Endothelial cell of umbilical vein (primary cell): Measurements from ENCODE around the gene GRM8. TPM values are rescaled to one million over a fixed set of nuclear protein-coding genes. Genes with fewer than 3 reads are reported as not detected.

Experiments
- BruUV-seq: library from RNA; stranded (reverse); fragments of 400-500 nt; replicated peaks from 2 replicates; lab custom pipeline; 2021; lab: Mats Ljungman, UMichigan
- CTCF ChIA-PET: fragments of 300-600, 350-600 bp; sonication (Branson Sonifier 250); formaldehyde crosslinking; loops from one replicate; lab custom pipeline; 2021; ENCODE audit warnings: antibody characterized with exemption, inconsistent platforms; lab: Charles Lee
- POLR2A ChIA-PET: fragments of 300-600, 350-600 bp; sonication (Branson Sonifier 250); formaldehyde crosslinking; loops from one replicate; lab custom pipeline; 2021; ENCODE audit warnings: antibody characterized with exemption, inconsistent platforms; lab: Charles Lee
- DNase-seq: peaks from one replicate; pipeline ENCODE4 v3.0.0-alpha.2; 2011; ENCODE audit warnings: low read depth, low spot score
- FAIRE-seq: peaks from 2 replicates; lab custom pipeline; 2011; peaks lifted over from hg19 to GRCh38; lab: Jason Lieb, UNC
- H2AFZ ChIP-seq: 2 replicates; pipeline ENCODE4 v1.6.0; 2012; ENCODE audit warnings: low read depth, low read length, control low read depth, inconsistent platforms
- H3K27ac ChIP-seq: 2 replicates; pipeline ENCODE4 v1.5.1; 2011; ENCODE audit warnings: low read depth, mild to moderate bottlenecking, control low read depth, low read length, moderate library complexity; ENCODE audit not compliant: insufficient read depth
- H3K27me3 ChIP-seq, 2 experiments: 2 replicates each; pipeline versions ENCODE4 v1.6.0 to v1.6.1; 2011; ENCODE audit warnings: low read length in 2 of 2, mixed read lengths in 1 of 2; ENCODE audit not compliant: control insufficient read depth in 2 of 2, insufficient read depth in 2 of 2
- H3K36me3 ChIP-seq, 2 experiments: 2 replicates in 1 of 2; 3 replicates in 1 of 2; pipeline ENCODE4 v1.5.1; 2011; ENCODE audit warnings: low read length in 2 of 2, mild to moderate bottlenecking in 1 of 2, moderate library complexity in 1 of 2; ENCODE audit not compliant: control insufficient read depth in 2 of 2, insufficient read depth in 2 of 2; ENCODE audit errors: extremely low read depth in 1 of 2
- H3K4me1 ChIP-seq: 3 replicates; pipeline ENCODE4 v1.5.1; 2011; ENCODE audit warnings: mild to moderate bottlenecking, low read length; ENCODE audit not compliant: control insufficient read depth, insufficient read depth; ENCODE audit errors: extremely low read depth
- H3K4me2 ChIP-seq: 2 replicates; pipeline ENCODE4 v1.6.1; 2011; ENCODE audit warnings: low read length, control low read depth, mixed read lengths; ENCODE audit not compliant: insufficient read depth
- H3K4me3 ChIP-seq, 3 experiments: fragments of 200-600 bp in 1 of 3; sonication (generic), shearing (Covaris generic) in 1 of 3; replicated peaks in 1 of 3; 2 replicates each; pipeline ENCODE4 v1.5.1; 2011 to 2016; ENCODE audit warnings: control low read depth in 3 of 3, low read length in 3 of 3, mild to moderate bottlenecking in 2 of 3, inconsistent platforms in 1 of 3, low read depth in 1 of 3, moderate library complexity in 1 of 3; ENCODE audit not compliant: insufficient read depth in 1 of 3
- H3K79me2 ChIP-seq: 2 replicates; pipeline ENCODE4 v1.6.0; 2012; ENCODE audit warnings: low read length, inconsistent platforms; ENCODE audit not compliant: control insufficient read depth, insufficient read depth
- H3K9ac ChIP-seq: replicated peaks from 2 replicates; pipeline ENCODE3; 2011; ENCODE audit warnings: low read length, control low read depth; ENCODE audit not compliant: insufficient read depth; ENCODE audit errors: extremely low read depth
- H3K9me1 ChIP-seq: replicated peaks from 3 replicates; pipeline ENCODE4 v1.6.0; 2011; ENCODE audit warnings: mild to moderate bottlenecking, low read length; ENCODE audit not compliant: control insufficient read depth, insufficient read depth; ENCODE audit errors: extremely low read depth
- H3K9me3 ChIP-seq: replicated peaks from 2 replicates; pipeline ENCODE4 v1.5.1; 2012; ENCODE audit warnings: low read length, inconsistent platforms; ENCODE audit not compliant: control insufficient read depth, insufficient read depth
- H4K20me1 ChIP-seq: replicated peaks from 2 replicates; pipeline ENCODE3; 2011; ENCODE audit warnings: mild to moderate bottlenecking, low read length; ENCODE audit not compliant: control insufficient read depth, insufficient read depth; ENCODE audit errors: extremely low read depth
- EZH2 ChIP-seq: IDR thresholded peaks from 2 replicates; pipeline ENCODE4 v1.6.1; 2012; ENCODE audit warnings: borderline replicate concordance, low read depth, mild to moderate bottlenecking, moderate library complexity, low read length, inconsistent platforms; ENCODE audit not compliant: severe bottlenecking
- FOS ChIP-seq: IDR thresholded peaks from 2 replicates; pipeline ENCODE4 v1.6.1; 2011; ENCODE audit warnings: mild to moderate bottlenecking, low read length, moderate library complexity, borderline replicate concordance; ENCODE audit not compliant: insufficient read depth
- GATA2 ChIP-seq: IDR thresholded peaks from 2 replicates; pipeline ENCODE4 v1.7.0; 2011; ENCODE audit warnings: low read depth, mild to moderate bottlenecking, moderate library complexity, mixed read lengths, low read length; ENCODE audit not compliant: insufficient read length, insufficient read depth
- JUN ChIP-seq: IDR thresholded peaks from 2 replicates; pipeline ENCODE4 v1.6.1; 2011; ENCODE audit warnings: borderline replicate concordance, low read depth; ENCODE audit not compliant: insufficient read length, insufficient read depth
- MYC ChIP-seq: IDR thresholded peaks from one replicate; pipeline ENCODE4 v1.6.1; 2011; ENCODE audit warnings: mild to moderate bottlenecking, low read depth, low read length
- POLR2A ChIP-seq: IDR thresholded peaks from 2 replicates; pipeline ENCODE4 v1.6.1; 2012; ENCODE audit warnings: low read depth, mild to moderate bottlenecking, control low read depth, low read length
- POLR2AphosphoS5 ChIP-seq: IDR thresholded peaks from 2 replicates; pipeline ENCODE4 v1.6.1; 2012; ENCODE audit warnings: low read depth, mild to moderate bottlenecking, control low read depth, low read length, moderate library complexity; ENCODE audit not compliant: insufficient read depth
- dilution Hi-C: fragments of 300-500 bp; cut with MboI; formaldehyde crosslinking; loops from one replicate; pipeline ENCODE4 v1.15.0; 2019; ENCODE audit warnings: low sequenced_read_pairs; ENCODE audit not compliant: extremely low pct_ligation_motif_present
- intact Hi-C: fragments of 100-400 bp; cut with micrococcal nuclease; formaldehyde crosslinking; loops from one replicate; pipeline ENCODE4 v1.10.0; 2022
- polyA plus RNA-seq, 4 experiments: library from polyadenylated mRNA; depleted of rRNA in 3 of 4; stranded (reverse) in 3 of 4; unstranded in 1 of 4; fragments of >200 nt; gene quantifications; 2 replicates each; pipeline versions ENCODE4 v1.2.1 to v1.2.3, GENCODE V29; 2011 to 2012; ENCODE audit warnings: missing spikeins in 1 of 4
- total RNA-seq: library from RNA; stranded (reverse); gene quantifications from 2 replicates; pipeline ENCODE4 v1.2.3, GENCODE V29; 2021
- TF ChIP-seq, protein P1 (sequence below), 2 donors: IDR thresholded peaks; 1 replicate in 1 of 2; 2 replicates in 1 of 2; pipeline ENCODE4 v1.5.1; 2011; ENCODE audit warnings: low read length in 2 of 2, mild to moderate bottlenecking in 2 of 2, moderate library complexity in 2 of 2, control low read depth in 1 of 2, inconsistent platforms in 1 of 2, low read depth in 1 of 2; ENCODE audit not compliant: insufficient read depth in 1 of 2; ENCODE audit errors: extremely low read depth in 1 of 2
- TF ChIP-seq, protein P2 (sequence below): IDR thresholded peaks from 2 replicates; pipeline ENCODE4 v1.6.1; 2011; ENCODE audit not compliant: insufficient read depth, insufficient read length

Gene GRM8
- total and polyA plus RNA-seq, 2 donors (not counting 3 experiments of a cell fraction or from before 2014, with no cell fraction given): not detected

DNA sequence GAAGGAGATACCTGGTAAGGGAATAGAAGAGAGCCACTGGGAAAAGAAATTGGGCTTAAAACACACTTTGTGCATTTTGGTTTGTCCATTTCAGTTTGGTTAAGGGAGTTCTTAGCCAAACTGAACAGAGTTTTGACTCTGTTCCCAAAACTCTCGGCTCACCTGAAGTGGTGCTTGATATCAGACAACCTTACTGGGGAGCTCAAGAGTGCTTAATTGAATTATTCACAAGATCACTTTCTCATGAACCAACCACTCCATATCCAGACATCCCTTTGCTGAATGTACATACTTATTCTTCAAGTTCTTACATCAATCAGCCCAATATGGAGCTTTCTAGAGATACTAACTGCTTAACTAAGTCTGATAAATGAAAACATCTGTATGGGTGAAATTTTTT is 413.1 kb downstream of the GRM8 start:
- no peaks in the 10 kb centered on the region for H3K79me2 ChIP-seq
- no peaks in the 10 kb centered on the region for H3K9me1 ChIP-seq
- dilution Hi-C loops: no loop called here
- no peak overlapping the region for H3K9ac ChIP-seq
- FAIRE-seq (no peak), DNase-seq (no peak)
- H3K27me3 ChIP-seq: no peaks in the 10 kb centered on the region
- H3K27ac ChIP-seq: no peak overlapping the region
- ChIA-PET POLR2A (no interaction called here), CTCF (no interaction called here)
- TF ChIP-seq GATA2 (no peak), POLR2A (no peak), JUN (no peak), MYC (no peak), EZH2 (no peak), POLR2AphosphoS5 (no peak), FOS (no peak)
- TF ChIP-seq, protein P1, sequence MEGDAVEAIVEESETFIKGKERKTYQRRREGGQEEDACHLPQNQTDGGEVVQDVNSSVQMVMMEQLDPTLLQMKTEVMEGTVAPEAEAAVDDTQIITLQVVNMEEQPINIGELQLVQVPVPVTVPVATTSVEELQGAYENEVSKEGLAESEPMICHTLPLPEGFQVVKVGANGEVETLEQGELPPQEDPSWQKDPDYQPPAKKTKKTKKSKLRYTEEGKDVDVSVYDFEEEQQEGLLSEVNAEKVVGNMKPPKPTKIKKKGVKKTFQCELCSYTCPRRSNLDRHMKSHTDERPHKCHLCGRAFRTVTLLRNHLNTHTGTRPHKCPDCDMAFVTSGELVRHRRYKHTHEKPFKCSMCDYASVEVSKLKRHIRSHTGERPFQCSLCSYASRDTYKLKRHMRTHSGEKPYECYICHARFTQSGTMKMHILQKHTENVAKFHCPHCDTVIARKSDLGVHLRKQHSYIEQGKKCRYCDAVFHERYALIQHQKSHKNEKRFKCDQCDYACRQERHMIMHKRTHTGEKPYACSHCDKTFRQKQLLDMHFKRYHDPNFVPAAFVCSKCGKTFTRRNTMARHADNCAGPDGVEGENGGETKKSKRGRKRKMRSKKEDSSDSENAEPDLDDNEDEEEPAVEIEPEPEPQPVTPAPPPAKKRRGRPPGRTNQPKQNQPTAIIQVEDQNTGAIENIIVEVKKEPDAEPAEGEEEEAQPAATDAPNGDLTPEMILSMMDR (IDR thresholded peaks at IDR 0.05; ENCODE audit: extremely low read depth in 1 of 2, insufficient read depth in 1 of 2, low read depth in 1 of 2, low read length in 2 of 2): no peak
- TF ChIP-seq, protein P2, sequence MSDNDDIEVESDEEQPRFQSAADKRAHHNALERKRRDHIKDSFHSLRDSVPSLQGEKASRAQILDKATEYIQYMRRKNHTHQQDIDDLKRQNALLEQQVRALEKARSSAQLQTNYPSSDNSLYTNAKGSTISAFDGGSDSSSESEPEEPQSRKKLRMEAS: no peak
- BruUV-seq: no TSS peak
- H3K4me1 ChIP-seq: no peaks in the 10 kb centered on the region
- H2AFZ ChIP-seq: no peak overlapping the region
- H4K20me1 ChIP-seq: no peaks in the 10 kb centered on the region
- H3K4me3 ChIP-seq: no peak overlapping the region
- no peaks in the 10 kb centered on the region for H3K36me3 ChIP-seq
- H3K9me3 ChIP-seq: no peaks in the 10 kb centered on the region
- intact Hi-C loops: no loop called here
- no peak overlapping the region for H3K4me2 ChIP-seq
